Stimulated activated memory B cell treated with anti-CD40 and anti-IgM and Interleukin-4, amounts not matched to agents 10 μg/mL and 1 μg/mL and 100 μg/mL, for 72 hours (primary cell): ENCODE data around the gene OR4C45.
"Not testable (repeated sequence)": the region's sequence is repeated elsewhere in the genome, so short reads cannot be mapped to it uniquely, and the experiment has no call there.

Source experiments
- ATAC-seq: fragments of 150-1000 bp; cut with Tn5 transposase; 2 replicates; pipeline ENCODE4 v1.10.0; 2021
- H3K27ac Mint-ChIP-seq: one replicate; pipeline ENCODE4 v1.8.0; 2022; ENCODE audit warnings: mild to moderate bottlenecking, mixed read lengths
- H3K27me3 Mint-ChIP-seq: one replicate; pipeline ENCODE4 v1.8.0; 2022; ENCODE audit warnings: mixed read lengths
- H3K36me3 Mint-ChIP-seq: one replicate; pipeline ENCODE4 v1.8.0; 2022; ENCODE audit warnings: mixed read lengths
- H3K4me1 Mint-ChIP-seq: one replicate; pipeline ENCODE4 v1.8.0; 2022; ENCODE audit warnings: mixed read lengths
- H3K4me3 Mint-ChIP-seq: one replicate; pipeline ENCODE4 v1.8.0; 2022; ENCODE audit warnings: mild to moderate bottlenecking, moderate library complexity, mixed read lengths
- H3K9me3 Mint-ChIP-seq: one replicate; pipeline ENCODE4 v1.8.0; 2022; ENCODE audit warnings: mixed read lengths

The OR4C45 gene

DNA sequence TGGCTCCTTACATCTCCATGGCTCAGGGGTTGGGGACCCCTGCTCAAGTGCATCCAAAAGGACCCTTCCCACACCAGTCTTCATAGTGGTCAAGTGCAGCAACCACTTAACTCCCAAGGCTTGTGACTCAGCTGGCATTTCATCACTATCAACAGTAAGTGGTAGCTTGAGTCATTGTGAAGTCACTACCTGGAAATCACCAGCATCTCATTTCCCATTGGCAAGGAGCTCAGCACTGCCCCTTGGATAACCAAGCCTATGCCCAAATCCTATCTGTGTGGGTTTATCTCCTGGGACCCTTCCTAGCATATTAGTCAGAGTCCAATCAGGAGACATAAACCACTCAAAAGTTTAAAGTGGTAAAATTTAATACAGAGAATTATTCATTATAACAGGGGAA lies 46.3 kb downstream of the OR4C45 start:
- H3K4me1 Mint-ChIP-seq, H3K36me3 Mint-ChIP-seq, H3K27ac Mint-ChIP-seq, H3K4me3 Mint-ChIP-seq, ATAC-seq, H3K9me3 Mint-ChIP-seq, H3K27me3 Mint-ChIP-seq: not testable (repeated sequence)

DNA sequence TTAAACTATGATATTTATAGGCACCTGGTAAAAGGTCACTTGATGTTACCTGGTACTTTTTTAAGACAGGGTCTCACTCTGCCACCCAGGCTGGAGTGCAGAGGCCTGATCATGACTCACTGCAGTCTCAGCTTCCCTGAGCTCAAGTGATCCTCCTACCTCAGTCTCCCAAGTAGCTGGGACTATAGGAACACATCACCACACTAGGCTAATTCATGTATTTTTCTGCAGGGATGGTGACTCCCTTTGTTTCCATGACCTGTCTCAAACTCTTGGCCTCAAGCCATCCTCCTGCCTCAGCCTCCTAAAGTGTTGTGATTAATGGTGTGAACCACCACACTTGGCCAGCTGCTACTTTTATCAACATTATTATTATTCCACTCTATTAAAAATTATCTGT lies 47.6 kb downstream of the OR4C45 start:
- H3K27ac Mint-ChIP-seq: no peak overlapping the region
- H3K9me3 Mint-ChIP-seq: peaks cover 3% of the 10 kb centered on the region
- no peak for ATAC-seq
- no peaks in the 10 kb centered on the region for H3K27me3 Mint-ChIP-seq
- no peak overlapping the region for H3K4me3 Mint-ChIP-seq
- no peaks in the 10 kb centered on the region for H3K36me3 Mint-ChIP-seq
- no peaks in the 10 kb centered on the region for H3K4me1 Mint-ChIP-seq
